Stimulated activated effector memory CD8-positive, alpha-beta T cell treated with anti-CD3 and anti-CD28 coated beads, Interleukin-12 subunit alpha, Interleukin-12 subunit beta, amount 100 ng/mL, for 72 hours (primary cell): ENCODE measurements around the gene ZCCHC3.

Source experiments
- ATAC-seq: fragments of 150-1000 bp; cut with Tn5 transposase; 2 replicates; pipeline ENCODE4 v1.10.0; 2021
- DNase-seq, 2 donors: peaks; one replicate each; pipeline ENCODE4 v3.0.0; 2021 to 2022; ENCODE audit warnings: low spot score in 2 of 2
- H3K27ac Mint-ChIP-seq: one replicate; pipeline ENCODE4 v1.8.0; 2022; ENCODE audit warnings: mild to moderate bottlenecking, mixed read lengths
- H3K36me3 Mint-ChIP-seq: one replicate; pipeline ENCODE4 v1.8.0; 2022; ENCODE audit warnings: mild to moderate bottlenecking, mixed read lengths
- H3K4me1 Mint-ChIP-seq: one replicate; pipeline ENCODE4 v1.8.0; 2022; ENCODE audit warnings: mixed read lengths
- H3K4me3 Mint-ChIP-seq: one replicate; pipeline ENCODE4 v1.8.0; 2022; ENCODE audit warnings: mild to moderate bottlenecking, mixed read lengths
- H3K9me3 Mint-ChIP-seq: one replicate; pipeline ENCODE4 v1.8.0; 2022; ENCODE audit warnings: mixed read lengths

Gene ZCCHC3

GRCh38 chr20:298776-299391 is 1.5 kb downstream of the ZCCHC3 start:
- H3K9me3 Mint-ChIP-seq = no peaks in the 10 kb centered on the region
- peaks cover 43% of the 10 kb centered on the region for H3K36me3 Mint-ChIP-seq
- peaks cover 53% of the 10 kb centered on the region for H3K4me1 Mint-ChIP-seq
- DNase-seq = no peak
- no peak for ATAC-seq
- H3K4me3 Mint-ChIP-seq = peak overlapping the region; percentile 98
- H3K27ac Mint-ChIP-seq = peak overlapping the region; percentile 100

GRCh38 chr20:300345-300990 is 3.1 kb downstream of the ZCCHC3 start:
- peaks cover 43% of the 10 kb centered on the region for H3K36me3 Mint-ChIP-seq
- no peaks in the 10 kb centered on the region for H3K9me3 Mint-ChIP-seq
- DNase-seq = no peak
- ATAC-seq = no peak
- peak overlapping the region; percentile 98 for H3K4me3 Mint-ChIP-seq
- H3K4me1 Mint-ChIP-seq = peaks cover 53% of the 10 kb centered on the region
- peak overlapping the region; percentile 18 for H3K27ac Mint-ChIP-seq

- peaks cover 39% of the 10 kb centered on the region for H3K4me1 Mint-ChIP-seq
- DNase-seq (no peak), ATAC-seq (no peak)
- no peaks in the 10 kb centered on the region for H3K9me3 Mint-ChIP-seq
- H3K36me3 Mint-ChIP-seq = peaks cover 41% of the 10 kb centered on the region
- H3K4me3 Mint-ChIP-seq = no peak overlapping the region
- no peak overlapping the region for H3K27ac Mint-ChIP-seq
Measured at GRCh38 chr20:301886-302848, 4.8 kb downstream of the ZCCHC3 start.

- no peak overlapping the region for H3K27ac Mint-ChIP-seq
- no peak overlapping the region for H3K4me3 Mint-ChIP-seq
- H3K36me3 Mint-ChIP-seq = peaks cover 15% of the 10 kb centered on the region
- ATAC-seq (no peak), DNase-seq (no peak)
- H3K4me1 Mint-ChIP-seq = peaks cover 18% of the 10 kb centered on the region
- no peaks in the 10 kb centered on the region for H3K9me3 Mint-ChIP-seq
Measured at GRCh38 chr20:305745-306144, 8.4 kb downstream of the ZCCHC3 start.

- no peak overlapping the region for H3K4me3 Mint-ChIP-seq
- no peak overlapping the region for H3K27ac Mint-ChIP-seq
- ATAC-seq = no peak
Measured at GRCh38 chr20:308427-309038, 11.2 kb downstream of the ZCCHC3 start.

GRCh38 chr20:309306-309840 is 12.0 kb downstream of the ZCCHC3 start:
- H3K36me3 Mint-ChIP-seq = peaks cover 6% of the 10 kb centered on the region
- no peak for ATAC-seq
- H3K27ac Mint-ChIP-seq = no peak overlapping the region
- no peak for DNase-seq
- H3K4me3 Mint-ChIP-seq = no peak overlapping the region
- peaks cover 5% of the 10 kb centered on the region for H3K4me1 Mint-ChIP-seq
- no peaks in the 10 kb centered on the region for H3K9me3 Mint-ChIP-seq

More at GRCh38 chr20:308427-309038, 11.2 kb downstream of the ZCCHC3 start:
- H3K36me3 Mint-ChIP-seq = peaks cover 6% of the 10 kb centered on the region
- H3K9me3 Mint-ChIP-seq = no peaks in the 10 kb centered on the region
- peaks cover 5% of the 10 kb centered on the region for H3K4me1 Mint-ChIP-seq
- DNase-seq = no peak

- Mint-ChIP-seq H3K9me3 (no peaks in the 10 kb centered on the region), H3K4me3 (peak overlapping the region; percentile 59), H3K36me3 (peaks cover 6% of the 10 kb centered on the region), H3K4me1 (peaks cover 5% of the 10 kb centered on the region), H3K27ac (peak overlapping the region; percentile 65)
- ATAC-seq (peak; percentile 98), DNase-seq (peak; percentile 32 to 80)
Measured at GRCh38 chr20:309841-310644, 12.7 kb downstream of the ZCCHC3 start.

- ATAC-seq (no peak), DNase-seq (no peak)
- H3K4me3 Mint-ChIP-seq = peak overlapping the region; percentile 59
- H3K36me3 Mint-ChIP-seq = peaks cover 6% of the 10 kb centered on the region
- H3K4me1 Mint-ChIP-seq = peaks cover 5% of the 10 kb centered on the region
- peak overlapping the region; percentile 65 for H3K27ac Mint-ChIP-seq
- no peaks in the 10 kb centered on the region for H3K9me3 Mint-ChIP-seq
Measured at GRCh38 chr20:310645-311044, 13.3 kb downstream of the ZCCHC3 start.

GRCh38 chr20:311609-312008 is 14.2 kb downstream of the ZCCHC3 start:
- H3K9me3 Mint-ChIP-seq = no peaks in the 10 kb centered on the region
- no peak for DNase-seq
- H3K36me3 Mint-ChIP-seq = peaks cover 6% of the 10 kb centered on the region
- no peak overlapping the region for H3K4me3 Mint-ChIP-seq
- ATAC-seq = no peak
- no peak overlapping the region for H3K27ac Mint-ChIP-seq
- peaks cover 5% of the 10 kb centered on the region for H3K4me1 Mint-ChIP-seq

GRCh38 chr20:312067-312466 is 14.7 kb downstream of the ZCCHC3 start:
- no peak for DNase-seq
- no peaks in the 10 kb centered on the region for H3K9me3 Mint-ChIP-seq
- H3K4me1 Mint-ChIP-seq = peaks cover 5% of the 10 kb centered on the region
- H3K36me3 Mint-ChIP-seq = peaks cover 6% of the 10 kb centered on the region
- H3K4me3 Mint-ChIP-seq = no peak overlapping the region
- no peak for ATAC-seq
- no peak overlapping the region for H3K27ac Mint-ChIP-seq

GRCh38 chr20:312866-313265 is 15.5 kb downstream of the ZCCHC3 start:
- Mint-ChIP-seq H3K9me3 (no peaks in the 10 kb centered on the region), H3K4me3 (no peak overlapping the region), H3K27ac (no peak overlapping the region), H3K36me3 (peaks cover 6% of the 10 kb centered on the region), H3K4me1 (peaks cover 5% of the 10 kb centered on the region)
- no peak for ATAC-seq
- DNase-seq = no peak

GRCh38 chr20:313402-313801 is 16.0 kb downstream of the ZCCHC3 start:
- Mint-ChIP-seq H3K4me3 (no peak overlapping the region), H3K36me3 (peaks cover 6% of the 10 kb centered on the region), H3K27ac (no peak overlapping the region), H3K9me3 (no peaks in the 10 kb centered on the region), H3K4me1 (peaks cover 5% of the 10 kb centered on the region)
- ATAC-seq (no peak), DNase-seq (no peak)

- no peak for ATAC-seq
- peaks cover 5% of the 10 kb centered on the region for H3K4me1 Mint-ChIP-seq
- no peaks in the 10 kb centered on the region for H3K9me3 Mint-ChIP-seq
- peaks cover 6% of the 10 kb centered on the region for H3K36me3 Mint-ChIP-seq
- no peak overlapping the region for H3K4me3 Mint-ChIP-seq
- no peak for DNase-seq
- H3K27ac Mint-ChIP-seq = no peak overlapping the region
Measured at GRCh38 chr20:313948-314347, 16.6 kb downstream of the ZCCHC3 start.

- Mint-ChIP-seq H3K4me1 (no peaks in the 10 kb centered on the region), H3K27ac (no peak overlapping the region), H3K4me3 (no peak overlapping the region), H3K9me3 (no peaks in the 10 kb centered on the region), H3K36me3 (no peaks in the 10 kb centered on the region)
- ATAC-seq (no peak), DNase-seq (no peak)
Measured at GRCh38 chr20:316316-317068, 19.1 kb downstream of the ZCCHC3 start.
